Measurements from ENCODE around the gene TEX2.

- TF ChIP-seq CREB1 (CRISPR knock-in tag; IDR thresholded peaks at IDR 0.05): no peak
- no peak for TF ChIP-seq CTCF (IDR thresholded peaks at IDR 0.05)
- TF ChIP-seq, protein P1, sequence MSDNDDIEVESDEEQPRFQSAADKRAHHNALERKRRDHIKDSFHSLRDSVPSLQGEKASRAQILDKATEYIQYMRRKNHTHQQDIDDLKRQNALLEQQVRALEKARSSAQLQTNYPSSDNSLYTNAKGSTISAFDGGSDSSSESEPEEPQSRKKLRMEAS (CRISPR knock-in tag; IDR thresholded peaks at IDR 0.05): no peak
- no peak for TF ChIP-seq ZBTB43 (CRISPR knock-in tag; IDR thresholded peaks at IDR 0.05)
- TF ChIP-seq NR1H2 (CRISPR knock-in tag; IDR thresholded peaks at IDR 0.05): no peak
- no peak for TF ChIP-seq NR3C1 (CRISPR knock-in tag; conservative IDR thresholded peaks at IDR 0.05; ENCODE audit: low read depth)
- no peak for TF ChIP-seq ATF2 (CRISPR knock-in tag; IDR thresholded peaks at IDR 0.05; ENCODE audit: borderline replicate concordance, low read depth)
- no peak for TF ChIP-seq ETV6 (CRISPR knock-in tag; IDR thresholded peaks at IDR 0.05)
- TF ChIP-seq NFYB (CRISPR knock-in tag; conservative IDR thresholded peaks at IDR 0.05; ENCODE audit: low read depth): no peak
- TF ChIP-seq ZNF263 (CRISPR knock-in tag; IDR thresholded peaks at IDR 0.05; ENCODE audit: low read depth): no peak
- TF ChIP-seq, protein P2, sequence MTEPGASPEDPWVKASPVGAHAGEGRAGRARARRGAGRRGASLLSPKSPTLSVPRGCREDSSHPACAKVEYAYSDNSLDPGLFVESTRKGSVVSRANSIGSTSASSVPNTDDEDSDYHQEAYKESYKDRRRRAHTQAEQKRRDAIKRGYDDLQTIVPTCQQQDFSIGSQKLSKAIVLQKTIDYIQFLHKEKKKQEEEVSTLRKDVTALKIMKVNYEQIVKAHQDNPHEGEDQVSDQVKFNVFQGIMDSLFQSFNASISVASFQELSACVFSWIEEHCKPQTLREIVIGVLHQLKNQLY (CRISPR knock-in tag; IDR thresholded peaks at IDR 0.05): no peak
Observed at GRCh38 chr17:64183815-64184214, 79.2 kb downstream of the TEX2 start.

Measured in WTC11 (cell line).